Nephron progenitor cell (in vitro differentiated cells): ENCODE measurements around the gene EFHC1.

Source experiments
- DNase-seq: peaks from one replicate; pipeline ENCODE4 v3.0.0; 2021
- H3K27ac Mint-ChIP-seq: 2 replicates; pipeline ENCODE4 v1.8.0; 2021; ENCODE audit warnings: mild to moderate bottlenecking, moderate library complexity, mixed read lengths
- H3K27me3 Mint-ChIP-seq: 2 replicates; pipeline ENCODE4 v1.8.0; 2021; ENCODE audit warnings: mild to moderate bottlenecking, low read depth, mixed read lengths; ENCODE audit not compliant: poor library complexity
- H3K36me3 Mint-ChIP-seq: 2 replicates; pipeline ENCODE4 v1.8.0; 2021; ENCODE audit warnings: low read depth, mixed read lengths
- H3K4me1 Mint-ChIP-seq: 2 replicates; pipeline ENCODE4 v1.8.0; 2021; ENCODE audit warnings: mixed read lengths
- H3K4me3 Mint-ChIP-seq: 2 replicates; pipeline ENCODE4 v1.8.0; 2021; ENCODE audit warnings: mild to moderate bottlenecking, moderate library complexity, mixed read lengths
- H3K9me3 Mint-ChIP-seq: 2 replicates; pipeline ENCODE4 v1.8.0; 2021; ENCODE audit warnings: mild to moderate bottlenecking, moderate library complexity, mixed read lengths
- CTCF ChIP-seq: fragments of 200-600 bp; sonication (generic); IDR thresholded peaks from 2 replicates; pipeline ENCODE4 v1.5.0; 2021; ENCODE audit warnings: antibody characterized with exemption

Gene EFHC1

DNA sequence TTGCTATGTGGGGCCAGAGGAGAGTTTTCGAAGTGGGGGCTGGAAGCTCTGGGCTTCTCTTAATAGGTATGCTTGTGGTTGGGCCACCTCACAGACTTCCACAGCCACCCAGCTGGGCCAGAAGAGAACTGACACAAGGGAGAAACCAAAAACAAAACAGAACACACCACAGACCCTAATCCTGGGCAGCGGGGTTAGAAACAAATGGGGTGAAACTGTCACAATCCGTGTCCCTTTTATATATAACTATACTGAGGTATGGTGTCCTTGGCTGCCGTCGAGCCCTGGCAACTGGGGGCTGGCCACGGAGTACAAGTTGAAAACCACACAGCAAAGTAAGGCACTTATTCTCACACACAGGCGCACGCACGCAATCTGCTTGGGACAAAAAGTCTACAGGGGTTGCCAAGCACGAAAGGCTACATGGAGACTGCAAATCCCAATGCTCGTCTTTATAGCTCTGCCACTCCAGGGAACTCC, 78.4 kb downstream of the EFHC1 start:
- no peaks in the 10 kb centered on the region for H3K27me3 Mint-ChIP-seq
- TF ChIP-seq CTCF: no peak
- peak overlapping the region; percentile 55 for H3K27ac Mint-ChIP-seq
- peaks cover 4% of the 10 kb centered on the region for H3K9me3 Mint-ChIP-seq
- peaks cover 26% of the 10 kb centered on the region for H3K36me3 Mint-ChIP-seq
- H3K4me1 Mint-ChIP-seq: peaks cover 26% of the 10 kb centered on the region
- DNase-seq: no peak
- H3K4me3 Mint-ChIP-seq: no peak overlapping the region

DNA sequence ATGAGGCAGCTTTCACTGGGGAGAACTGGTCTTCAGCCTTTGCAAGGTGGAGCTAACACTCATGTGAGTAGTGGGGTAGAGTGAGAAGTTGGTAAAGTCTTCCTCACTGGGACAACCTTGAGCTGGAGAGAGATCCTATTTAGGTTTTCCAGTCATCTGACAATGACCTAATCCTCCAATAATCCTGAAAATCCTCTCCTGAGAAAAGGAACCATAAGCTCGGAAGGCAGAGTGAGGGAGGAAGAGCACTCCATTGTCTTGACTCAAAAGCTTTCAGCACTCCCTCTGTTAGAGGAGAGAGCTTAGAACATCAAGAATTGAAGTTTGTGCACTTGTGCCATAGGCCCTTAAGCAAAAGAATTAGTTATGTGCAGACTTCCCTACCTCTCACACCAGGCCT, 78.9 kb downstream of the EFHC1 start:
- H3K27me3 Mint-ChIP-seq: no peaks in the 10 kb centered on the region
- H3K36me3 Mint-ChIP-seq: peaks cover 26% of the 10 kb centered on the region
- H3K4me3 Mint-ChIP-seq: no peak overlapping the region
- peaks cover 4% of the 10 kb centered on the region for H3K9me3 Mint-ChIP-seq
- no peak for DNase-seq
- H3K27ac Mint-ChIP-seq: peak overlapping the region; percentile 55
- TF ChIP-seq CTCF: no peak
- peaks cover 21% of the 10 kb centered on the region for H3K4me1 Mint-ChIP-seq

- Mint-ChIP-seq H3K27me3 (no peaks in the 10 kb centered on the region), H3K9me3 (peaks cover 4% of the 10 kb centered on the region), H3K27ac (peak overlapping the region; percentile 72), H3K36me3 (peaks cover 19% of the 10 kb centered on the region), H3K4me3 (no peak overlapping the region), H3K4me1 (peaks cover 24% of the 10 kb centered on the region)
- TF ChIP-seq CTCF: no peak
- DNase-seq: no peak
These were observed 79.6 kb downstream of the EFHC1 start for GRCh38 chr6:52499681-52500236.

DNA sequence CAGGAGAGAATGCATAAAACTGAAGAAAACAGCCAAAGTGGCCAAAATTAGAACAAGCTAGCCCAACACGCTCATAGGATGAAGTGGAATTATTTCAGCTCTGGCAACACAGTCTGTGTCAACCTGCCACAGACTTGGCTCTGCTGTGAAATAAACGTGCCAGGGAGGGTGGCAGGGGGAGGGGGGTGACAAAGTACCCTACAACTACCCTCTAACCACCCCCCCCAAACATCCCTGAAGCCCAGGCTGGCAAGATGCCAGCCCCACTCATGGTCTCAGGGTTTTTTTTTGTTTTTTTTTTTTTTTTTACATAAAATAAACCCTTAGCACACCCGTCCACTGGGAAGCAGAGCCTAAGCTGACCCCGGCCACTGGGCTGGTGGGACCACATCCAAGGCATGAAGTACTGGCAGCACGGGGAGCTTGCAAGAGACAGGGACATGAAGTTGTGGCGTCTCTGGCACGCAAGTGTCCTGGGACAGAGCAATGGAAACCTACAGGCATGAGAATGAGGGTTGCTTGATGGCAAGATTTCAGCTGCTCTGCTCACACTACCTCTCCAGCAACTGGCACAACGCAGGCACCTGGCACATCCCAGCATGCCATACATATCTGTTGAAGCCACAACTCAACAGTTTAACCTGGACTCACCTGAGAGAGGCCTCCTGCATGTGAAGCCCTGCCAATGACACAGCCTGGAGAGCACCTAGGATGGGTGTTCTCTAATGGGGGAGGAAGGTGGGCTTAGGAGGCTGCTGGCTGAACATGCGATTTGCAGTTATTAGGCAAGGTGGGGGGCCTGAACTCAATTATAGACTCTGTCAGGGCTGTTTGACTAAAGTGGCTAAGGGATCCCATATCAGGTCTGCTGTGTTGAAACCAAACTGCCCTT, 80.3 kb downstream of the EFHC1 start:
- H3K9me3 Mint-ChIP-seq: no peaks in the 10 kb centered on the region
- DNase-seq: no peak
- peaks cover 26% of the 10 kb centered on the region for H3K4me1 Mint-ChIP-seq
- peaks cover 17% of the 10 kb centered on the region for H3K36me3 Mint-ChIP-seq
- no peaks in the 10 kb centered on the region for H3K27me3 Mint-ChIP-seq
- no peak for TF ChIP-seq CTCF
- H3K4me3 Mint-ChIP-seq: no peak overlapping the region
- H3K27ac Mint-ChIP-seq: peak overlapping the region; percentile 72

- no peaks in the 10 kb centered on the region for H3K9me3 Mint-ChIP-seq
- no peaks in the 10 kb centered on the region for H3K27me3 Mint-ChIP-seq
- H3K27ac Mint-ChIP-seq: peak overlapping the region; percentile 86
- no peak overlapping the region for H3K4me3 Mint-ChIP-seq
- peaks cover 22% of the 10 kb centered on the region for H3K36me3 Mint-ChIP-seq
- DNase-seq: no peak
- no peak for TF ChIP-seq CTCF
- H3K4me1 Mint-ChIP-seq: peaks cover 26% of the 10 kb centered on the region
These were observed 82.3 kb downstream of the EFHC1 start for GRCh38 chr6:52502306-52503029.
